Measurements from ENCODE around the gene MAL.
A peak's percentile ranks its signal among the peaks of the same experiment; 100 is the strongest.

MAL gene

DNA sequence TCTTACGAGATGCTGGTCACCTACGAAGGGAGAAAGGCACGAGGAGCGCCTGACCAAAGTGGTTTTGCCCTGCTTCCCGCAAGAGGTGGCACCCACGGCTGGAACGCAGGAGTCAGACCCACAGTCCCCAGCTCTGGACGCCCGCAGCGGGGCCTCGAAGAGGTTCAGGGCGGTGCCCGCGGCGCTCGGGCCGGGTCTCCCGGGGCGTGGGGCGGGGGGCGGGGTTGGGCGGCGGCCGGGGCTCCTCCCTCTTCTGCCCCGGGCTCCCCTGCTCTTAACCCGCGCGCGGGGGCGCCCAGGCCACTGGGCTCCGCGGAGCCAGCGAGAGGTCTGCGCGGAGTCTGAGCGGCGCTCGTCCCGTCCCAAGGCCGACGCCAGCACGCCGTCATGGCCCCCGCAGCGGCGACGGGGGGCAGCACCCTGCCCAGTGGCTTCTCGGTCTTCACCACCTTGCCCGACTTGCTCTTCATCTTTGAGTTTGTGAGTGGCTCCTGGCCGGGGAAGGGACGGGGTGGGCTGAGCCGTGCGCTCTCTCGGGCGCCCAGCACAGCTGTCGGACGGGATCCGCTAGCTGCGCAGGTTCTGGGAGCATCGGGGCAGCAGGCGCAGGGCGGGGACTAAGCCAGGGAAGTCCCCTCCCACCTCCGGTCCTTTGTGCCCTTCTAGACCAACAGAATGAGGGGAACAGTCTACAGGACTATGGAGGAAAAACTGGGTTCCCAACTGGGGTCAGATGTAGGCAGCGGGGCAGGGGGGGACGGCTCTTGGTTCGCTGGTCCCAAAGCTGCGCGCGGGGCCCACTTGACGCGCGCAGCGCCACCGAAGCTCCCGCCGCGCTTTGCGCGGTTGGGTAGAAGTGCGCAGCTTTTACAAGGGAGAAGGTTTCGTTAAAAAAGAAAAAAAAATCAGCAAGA, at the start of gene MAL:
MAL (plus strand) TSS at position 303 of the 914 bp plus-strand sequence; CDS start at position 388, 85 bp downstream.
- DNase-seq = no peak

GRCh38 chr2:94977826-94978225, 47.7 kb upstream of the MAL start:
- no peak for DNase-seq

GRCh38 chr2:94978917-94979316, 46.6 kb upstream of the MAL start:
- DNase-seq = no peak

- DNase-seq = no peak
Measured at GRCh38 chr2:94979406-94980375, 45.8 kb upstream of the MAL start.

DNA sequence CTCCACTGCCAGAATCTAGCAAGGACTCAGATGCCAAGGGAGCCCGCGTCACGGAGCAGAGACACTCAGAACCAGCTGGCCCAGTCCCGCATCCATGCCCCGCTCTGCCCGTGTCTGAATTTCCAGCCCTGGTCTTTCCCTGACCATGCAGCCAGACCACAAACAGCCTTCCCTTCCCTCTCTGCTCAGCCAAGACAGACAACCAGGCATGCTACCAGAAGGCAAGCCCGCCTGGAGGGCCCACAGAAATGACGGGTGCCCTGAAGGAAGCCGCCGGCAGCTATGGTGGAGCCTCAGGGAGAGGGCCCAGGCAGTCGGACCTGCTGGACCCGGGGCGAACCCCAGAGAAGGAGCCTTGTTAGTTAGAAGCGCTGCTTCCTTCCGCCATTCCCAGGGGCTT, 45.1 kb upstream of the MAL start:
- no peak for DNase-seq

- DNase-seq = no peak
Measured at GRCh38 chr2:94982156-94982555, 43.4 kb upstream of the MAL start.

DNA sequence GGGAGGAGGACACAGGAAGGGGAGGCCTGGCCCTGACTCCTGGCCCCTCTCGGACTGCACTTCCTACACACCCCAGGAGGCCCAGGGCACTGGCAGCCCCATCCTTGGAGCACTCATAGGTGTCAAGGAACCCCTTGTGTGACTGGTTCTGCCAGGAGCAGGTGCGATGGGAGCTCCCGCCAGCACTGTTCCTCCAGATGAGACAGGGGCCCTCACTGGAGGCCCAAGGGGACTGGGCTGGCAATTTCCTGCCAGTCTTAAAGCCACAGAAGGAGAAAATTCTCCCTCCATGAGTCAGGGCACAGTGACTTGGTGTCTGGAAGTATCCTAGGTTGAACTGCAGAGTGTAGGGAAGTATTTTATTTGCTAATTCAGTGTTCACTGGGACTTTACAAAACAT, 42.8 kb upstream of the MAL start:
- peak; percentile 59 for DNase-seq

- peak; percentile 29 for DNase-seq
Measured at GRCh38 chr2:94984964-94985575, 40.4 kb upstream of the MAL start.

DNA sequence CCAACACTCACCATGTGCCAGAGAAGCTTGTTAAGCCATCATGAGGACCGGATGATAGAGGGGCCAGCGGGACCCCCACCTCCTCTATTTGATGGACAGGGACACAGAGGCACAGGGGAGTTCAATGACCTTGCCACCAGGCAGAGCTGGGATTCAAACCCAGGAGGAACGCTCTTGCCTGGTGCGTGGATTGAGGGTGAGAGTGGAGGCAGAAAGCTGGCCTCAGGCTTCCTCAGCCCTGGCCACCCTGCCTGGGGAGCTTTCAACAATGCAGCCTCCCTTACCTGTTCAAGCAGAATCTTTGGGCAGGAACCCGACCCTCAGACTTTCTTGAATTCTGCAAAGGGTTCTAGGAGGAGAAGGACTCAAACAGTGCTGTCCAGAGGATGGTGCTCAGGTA, 39.9 kb upstream of the MAL start:
- DNase-seq = no peak

DNA sequence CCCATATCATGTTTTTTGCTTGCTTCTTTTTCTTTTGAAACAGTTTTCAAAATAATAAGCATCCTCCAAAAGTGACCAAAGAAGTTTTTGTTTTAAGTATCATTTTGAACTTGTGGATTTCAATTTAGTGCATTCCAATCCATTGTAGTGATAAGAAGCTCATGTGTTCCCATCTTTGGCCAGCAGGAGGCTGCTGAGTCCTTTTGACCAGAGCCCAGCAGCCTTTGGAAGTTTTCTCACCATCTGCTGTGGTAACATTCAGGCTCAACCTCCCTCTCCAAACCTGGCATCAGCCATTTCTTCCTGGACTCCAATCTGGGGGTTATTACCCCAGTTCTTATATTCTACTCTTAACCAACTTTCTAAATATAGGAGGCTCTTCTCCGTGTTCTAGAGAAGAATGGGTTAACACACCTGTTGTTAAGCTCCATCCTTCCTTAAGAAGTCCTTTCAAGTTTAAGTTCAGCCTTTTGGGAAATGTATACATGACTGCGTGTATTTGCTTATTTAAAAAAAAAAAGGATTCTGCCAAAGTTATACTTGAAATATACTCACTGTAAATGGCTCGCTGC, 39.0 kb upstream of the MAL start:
- peak; percentile 42 for DNase-seq

DNA sequence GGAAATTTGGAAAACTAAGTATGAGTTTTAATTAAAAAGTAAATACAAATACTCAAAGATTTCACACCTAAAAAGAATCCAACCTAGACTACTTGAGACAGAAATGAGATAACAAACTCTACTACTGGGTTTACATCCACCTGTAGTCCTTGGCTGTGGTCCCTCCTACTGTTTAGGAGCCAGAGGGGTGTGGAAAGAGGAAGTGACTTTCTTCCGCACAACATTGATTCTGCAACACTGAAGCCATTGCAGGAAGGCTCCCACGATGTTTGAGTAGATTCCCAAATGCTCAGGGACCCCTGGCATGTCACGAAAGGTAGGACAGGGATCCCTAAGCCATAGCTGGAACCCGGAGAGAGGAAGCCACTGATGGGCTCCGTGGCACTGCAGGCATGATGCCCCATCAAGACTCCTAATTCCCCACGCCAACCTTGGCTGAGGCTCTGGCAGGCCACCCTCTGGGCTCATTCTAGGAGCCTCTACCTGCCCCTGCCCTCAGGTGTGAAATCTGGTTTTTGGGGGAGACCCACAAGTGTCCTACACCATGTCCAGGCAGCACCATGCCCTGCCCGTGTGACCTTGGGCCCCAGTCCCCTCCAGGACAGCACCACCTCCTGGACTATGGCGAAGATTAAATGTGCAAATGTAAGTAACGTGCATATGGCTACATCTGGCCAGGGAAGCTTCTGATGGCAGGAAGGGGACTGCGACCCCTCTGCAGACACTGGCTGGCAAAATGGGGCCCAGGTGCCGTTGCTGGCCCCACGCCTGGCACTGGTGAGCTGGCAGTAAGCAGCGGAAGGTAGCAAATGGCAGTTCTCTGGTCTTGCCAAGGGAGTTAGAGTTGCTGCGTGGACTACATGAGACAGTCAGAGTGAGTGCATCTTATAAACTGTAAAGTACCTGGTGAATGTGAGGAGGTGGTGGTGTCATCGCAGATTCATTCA, 38.2 kb upstream of the MAL start:
- DNase-seq = no peak

- DNase-seq = no peak
Measured at GRCh38 chr2:94990956-94991355, 34.6 kb upstream of the MAL start.

DNA sequence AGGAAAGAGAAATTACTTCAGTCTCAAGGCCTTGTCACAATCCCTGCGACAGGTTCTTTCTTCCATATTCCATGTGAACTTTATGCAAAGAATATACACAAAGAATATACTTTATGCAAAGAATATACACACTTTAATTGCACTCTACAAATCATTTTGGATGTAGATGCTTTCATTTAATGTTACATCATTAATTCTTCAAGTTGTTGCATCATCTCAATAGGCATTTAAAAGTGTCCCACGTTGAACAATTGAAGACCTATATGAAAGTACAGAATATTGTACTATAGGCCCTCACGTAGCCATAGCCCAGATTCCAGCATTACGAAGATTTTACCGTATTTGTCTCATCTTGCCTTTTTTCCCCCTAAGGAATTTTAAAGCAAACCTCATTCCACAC, 33.1 kb upstream of the MAL start:
- DNase-seq = no peak

DNA sequence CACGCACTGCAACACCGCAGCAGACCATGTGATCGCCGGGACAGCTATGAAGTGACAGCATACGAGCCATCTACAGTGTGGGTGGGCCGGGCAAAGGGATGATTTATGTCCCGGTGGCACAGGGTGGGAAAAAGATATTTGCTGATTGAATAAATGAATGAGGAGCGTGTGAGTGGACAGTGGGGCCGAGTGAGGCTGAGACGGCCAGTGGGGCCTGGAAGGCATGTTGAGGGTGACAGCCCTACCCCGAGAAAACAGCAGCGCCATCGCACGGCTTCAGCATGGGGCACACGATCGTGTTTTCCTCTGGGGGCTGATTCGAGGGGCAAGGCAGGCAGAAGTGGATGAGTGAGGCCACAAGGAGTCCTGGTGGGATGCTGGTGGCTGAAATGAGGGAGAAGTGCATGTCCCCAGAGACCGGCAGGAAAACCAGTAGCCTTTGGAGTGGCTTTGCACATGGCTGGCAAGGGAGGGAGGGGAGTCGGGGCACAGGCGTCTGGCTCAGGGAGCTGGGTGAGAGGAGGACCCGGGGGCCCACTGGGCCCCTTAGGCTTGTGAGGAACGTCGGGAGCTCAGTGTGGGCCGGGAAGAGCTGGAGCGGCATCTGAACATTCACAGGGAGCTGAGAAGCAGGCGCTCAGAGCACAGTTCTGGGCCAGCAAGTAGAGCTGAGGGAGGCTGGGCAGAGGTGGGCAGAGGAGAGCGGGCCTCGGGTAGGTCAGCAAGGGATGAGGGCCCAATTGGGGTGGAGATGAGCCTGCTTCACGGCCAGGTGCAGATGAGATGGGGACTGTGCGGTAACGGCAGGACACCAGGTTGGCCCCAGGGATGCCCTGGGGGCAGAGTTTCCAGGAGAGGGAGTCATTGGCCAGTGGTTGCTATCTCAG, 32.1 kb upstream of the MAL start:
- DNase-seq = no peak

- no peak for DNase-seq
Measured at GRCh38 chr2:94994063-94994913, 31.2 kb upstream of the MAL start.

DNA sequence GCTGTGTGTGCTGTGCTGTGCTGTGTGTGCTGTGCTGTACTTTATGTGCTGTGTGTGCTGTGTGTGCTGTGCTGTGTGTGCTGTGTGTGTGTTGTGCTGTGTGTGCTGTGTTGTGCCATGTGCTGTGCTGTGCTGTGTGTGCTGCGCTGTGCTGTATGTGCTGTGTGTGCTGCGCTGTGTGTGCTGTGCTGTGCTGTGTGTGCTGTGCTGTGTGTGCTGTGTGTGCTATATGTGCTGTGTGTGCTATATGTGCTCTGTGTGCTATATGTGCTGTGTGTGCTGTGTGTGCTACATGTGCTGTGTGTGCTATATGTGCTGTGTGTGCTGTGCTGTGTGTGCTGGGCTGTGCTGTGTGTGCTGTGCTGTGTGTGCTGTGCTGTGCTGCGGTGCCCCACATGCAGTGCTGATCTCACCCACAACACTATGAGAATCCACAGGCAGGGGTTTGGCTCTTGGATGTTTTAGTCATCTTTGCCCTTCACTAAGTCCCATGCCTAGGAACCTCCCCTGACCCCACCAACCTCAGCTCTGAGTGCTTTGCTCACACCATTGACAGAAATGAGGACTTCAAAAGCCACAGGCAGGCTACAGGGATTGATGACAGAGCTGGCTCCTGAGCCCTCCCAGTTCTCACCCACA, 30.5 kb upstream of the MAL start:
- DNase-seq = no peak

DNA sequence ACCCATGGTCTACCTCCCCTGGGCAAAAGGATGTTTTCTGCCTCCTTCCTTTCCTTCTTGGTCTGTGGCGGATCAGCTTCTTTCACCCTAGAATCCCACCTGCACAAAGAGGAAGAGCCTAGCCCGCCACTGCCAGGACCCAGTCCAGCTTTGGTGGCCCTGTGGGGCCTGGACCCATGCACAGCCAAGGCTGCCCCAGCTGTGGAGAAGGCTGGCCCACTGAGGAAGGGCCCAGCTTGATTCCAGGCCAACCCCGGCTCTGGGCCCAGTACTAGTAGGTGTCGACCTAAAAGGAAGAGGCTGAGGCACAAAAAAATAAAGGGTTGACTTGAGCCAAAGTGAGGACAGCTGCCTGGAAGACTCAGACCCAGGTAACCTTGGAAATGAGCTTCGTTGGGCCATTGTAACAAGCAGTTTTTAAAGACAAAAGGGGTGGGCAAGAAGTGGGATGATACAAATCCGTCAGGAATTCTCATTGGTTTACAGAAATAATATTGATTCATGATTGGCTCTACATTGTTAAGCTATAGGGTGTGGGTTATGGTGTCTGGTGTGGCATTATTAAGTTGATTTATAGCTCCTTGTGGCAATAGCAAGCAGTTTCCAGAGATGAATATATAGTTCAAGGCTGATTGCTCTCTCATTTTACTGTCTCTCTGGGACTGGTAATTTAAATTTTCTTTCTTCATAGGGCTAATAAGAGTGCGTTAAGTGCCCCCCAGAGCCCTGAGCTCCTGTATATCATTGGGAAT, 29.8 kb upstream of the MAL start:
- no peak for DNase-seq
